Nephron progenitor cell (in vitro differentiated cells): ENCODE results near the gene EIPR1.
A peak's percentile ranks its signal among the peaks of the same experiment; 100 is the strongest.

Experiments used
- DNase-seq: peaks from one replicate; pipeline ENCODE4 v3.0.0; 2021
- H3K27ac Mint-ChIP-seq: 2 replicates; pipeline ENCODE4 v1.8.0; 2021; ENCODE audit warnings: mild to moderate bottlenecking, moderate library complexity, mixed read lengths
- H3K27me3 Mint-ChIP-seq: 2 replicates; pipeline ENCODE4 v1.8.0; 2021; ENCODE audit warnings: mild to moderate bottlenecking, low read depth, mixed read lengths; ENCODE audit not compliant: poor library complexity
- H3K36me3 Mint-ChIP-seq: 2 replicates; pipeline ENCODE4 v1.8.0; 2021; ENCODE audit warnings: low read depth, mixed read lengths
- H3K4me1 Mint-ChIP-seq: 2 replicates; pipeline ENCODE4 v1.8.0; 2021; ENCODE audit warnings: mixed read lengths
- H3K4me3 Mint-ChIP-seq: 2 replicates; pipeline ENCODE4 v1.8.0; 2021; ENCODE audit warnings: mild to moderate bottlenecking, moderate library complexity, mixed read lengths
- H3K9me3 Mint-ChIP-seq: 2 replicates; pipeline ENCODE4 v1.8.0; 2021; ENCODE audit warnings: mild to moderate bottlenecking, moderate library complexity, mixed read lengths
- TF ChIP-seq, protein P1 (sequence below): fragments of 200-600 bp; sonication (generic); IDR thresholded peaks from 2 replicates; pipeline ENCODE4 v1.5.0; 2021; ENCODE audit warnings: antibody characterized with exemption

EIPR1 gene

DNA sequence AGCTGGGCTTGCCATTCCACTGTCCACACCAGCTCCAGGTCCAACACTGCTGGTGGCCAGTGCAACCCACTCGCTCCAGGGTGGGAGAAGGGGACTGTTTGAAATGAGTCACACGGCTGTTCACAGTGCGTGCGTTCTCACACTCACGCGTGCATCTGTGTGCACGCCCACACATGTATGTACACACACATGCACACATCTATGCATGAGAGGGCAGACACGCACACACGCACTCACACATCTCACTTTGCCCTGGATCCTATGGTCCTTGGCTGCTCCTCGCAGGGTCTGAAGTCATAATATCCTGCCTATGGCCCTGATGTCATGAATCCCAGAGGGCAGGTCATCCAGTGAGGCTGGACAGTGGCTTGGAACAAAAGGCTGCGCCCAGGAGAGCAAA, 182.8 kb downstream of the EIPR1 start:
- Mint-ChIP-seq H3K27ac (no peak overlapping the region), H3K36me3 (peaks cover 13% of the 10 kb centered on the region), H3K9me3 (peaks cover 6% of the 10 kb centered on the region), H3K27me3 (peaks cover 1% of the 10 kb centered on the region), H3K4me3 (no peak overlapping the region), H3K4me1 (peaks cover 29% of the 10 kb centered on the region)
- DNase-seq, result no peak
- TF ChIP-seq, protein P1, sequence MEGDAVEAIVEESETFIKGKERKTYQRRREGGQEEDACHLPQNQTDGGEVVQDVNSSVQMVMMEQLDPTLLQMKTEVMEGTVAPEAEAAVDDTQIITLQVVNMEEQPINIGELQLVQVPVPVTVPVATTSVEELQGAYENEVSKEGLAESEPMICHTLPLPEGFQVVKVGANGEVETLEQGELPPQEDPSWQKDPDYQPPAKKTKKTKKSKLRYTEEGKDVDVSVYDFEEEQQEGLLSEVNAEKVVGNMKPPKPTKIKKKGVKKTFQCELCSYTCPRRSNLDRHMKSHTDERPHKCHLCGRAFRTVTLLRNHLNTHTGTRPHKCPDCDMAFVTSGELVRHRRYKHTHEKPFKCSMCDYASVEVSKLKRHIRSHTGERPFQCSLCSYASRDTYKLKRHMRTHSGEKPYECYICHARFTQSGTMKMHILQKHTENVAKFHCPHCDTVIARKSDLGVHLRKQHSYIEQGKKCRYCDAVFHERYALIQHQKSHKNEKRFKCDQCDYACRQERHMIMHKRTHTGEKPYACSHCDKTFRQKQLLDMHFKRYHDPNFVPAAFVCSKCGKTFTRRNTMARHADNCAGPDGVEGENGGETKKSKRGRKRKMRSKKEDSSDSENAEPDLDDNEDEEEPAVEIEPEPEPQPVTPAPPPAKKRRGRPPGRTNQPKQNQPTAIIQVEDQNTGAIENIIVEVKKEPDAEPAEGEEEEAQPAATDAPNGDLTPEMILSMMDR, result no peak

DNA sequence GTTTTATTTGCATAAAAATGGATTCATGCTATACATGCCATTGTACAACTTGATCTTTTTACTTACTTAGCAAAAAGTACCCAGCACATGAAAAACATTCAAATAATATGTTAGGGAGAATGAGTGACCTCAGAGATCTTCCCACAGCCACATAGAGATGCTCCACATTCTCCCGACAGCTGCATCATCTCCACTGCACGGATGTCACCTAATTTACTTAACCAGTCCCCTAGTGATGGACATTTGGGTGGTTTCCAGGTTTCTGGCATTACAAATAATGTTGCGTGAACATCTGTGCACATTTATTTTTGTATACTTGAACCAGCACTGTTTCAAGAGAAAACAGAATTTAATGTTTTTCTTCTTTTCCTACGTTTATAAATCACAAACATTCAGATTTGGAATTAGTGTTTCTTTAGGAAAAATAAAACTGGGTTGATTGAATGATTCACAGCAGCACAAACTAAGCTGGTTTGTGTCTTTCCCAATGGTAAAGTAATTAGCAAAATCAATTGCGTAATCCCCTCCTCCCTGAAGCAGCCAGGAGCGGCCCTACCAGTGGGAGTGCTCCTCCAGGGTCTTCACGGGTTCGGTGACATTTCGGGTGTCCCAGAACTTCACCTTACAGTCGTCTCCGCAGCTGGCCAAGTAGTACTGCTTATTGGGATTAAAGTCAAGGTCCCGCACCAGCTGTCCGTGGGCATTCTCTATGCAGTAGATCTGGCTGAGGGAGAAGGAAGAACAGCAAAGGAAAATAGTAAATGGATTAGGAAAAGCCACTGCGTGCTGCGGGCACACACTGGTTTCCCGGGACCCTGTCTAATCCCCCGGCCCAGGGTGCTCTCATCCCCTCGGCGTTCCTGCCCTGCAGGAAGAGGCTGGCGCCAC, 183.9 kb downstream of the EIPR1 start:
- H3K36me3 Mint-ChIP-seq, result peaks cover 11% of the 10 kb centered on the region
- no peak overlapping the region for H3K4me3 Mint-ChIP-seq
- H3K4me1 Mint-ChIP-seq, result peaks cover 21% of the 10 kb centered on the region
- peaks cover 3% of the 10 kb centered on the region for H3K27me3 Mint-ChIP-seq
- H3K9me3 Mint-ChIP-seq, result peaks cover 6% of the 10 kb centered on the region
- DNase-seq, result no peak
- H3K27ac Mint-ChIP-seq, result no peak overlapping the region
- TF ChIP-seq, protein P1, result no peak

DNA sequence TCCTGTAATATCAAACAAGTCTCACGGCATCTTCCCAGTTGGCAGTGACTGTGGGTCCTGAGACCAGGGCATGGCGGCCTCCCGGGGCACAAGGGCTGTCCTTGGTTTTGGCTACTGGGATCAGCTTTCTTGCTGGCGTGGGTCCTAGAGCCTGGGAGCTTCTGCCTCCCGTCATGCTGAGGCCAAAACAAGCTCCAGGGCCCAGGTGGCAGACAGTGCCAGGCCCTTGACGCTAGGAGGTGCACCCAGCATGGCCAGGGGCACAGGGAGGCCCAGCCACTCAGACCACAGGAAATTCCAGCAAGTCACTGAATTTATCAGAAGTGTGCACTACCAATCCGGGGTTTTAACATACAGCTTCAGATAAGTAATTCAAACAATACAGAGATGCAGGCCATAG, 184.7 kb downstream of the EIPR1 start:
- H3K4me3 Mint-ChIP-seq, result no peak overlapping the region
- H3K9me3 Mint-ChIP-seq, result no peaks in the 10 kb centered on the region
- TF ChIP-seq, protein P1, result no peak
- H3K36me3 Mint-ChIP-seq, result peaks cover 6% of the 10 kb centered on the region
- H3K27me3 Mint-ChIP-seq, result peaks cover 3% of the 10 kb centered on the region
- DNase-seq, result no peak
- no peak overlapping the region for H3K27ac Mint-ChIP-seq
- H3K4me1 Mint-ChIP-seq, result peaks cover 13% of the 10 kb centered on the region

DNA sequence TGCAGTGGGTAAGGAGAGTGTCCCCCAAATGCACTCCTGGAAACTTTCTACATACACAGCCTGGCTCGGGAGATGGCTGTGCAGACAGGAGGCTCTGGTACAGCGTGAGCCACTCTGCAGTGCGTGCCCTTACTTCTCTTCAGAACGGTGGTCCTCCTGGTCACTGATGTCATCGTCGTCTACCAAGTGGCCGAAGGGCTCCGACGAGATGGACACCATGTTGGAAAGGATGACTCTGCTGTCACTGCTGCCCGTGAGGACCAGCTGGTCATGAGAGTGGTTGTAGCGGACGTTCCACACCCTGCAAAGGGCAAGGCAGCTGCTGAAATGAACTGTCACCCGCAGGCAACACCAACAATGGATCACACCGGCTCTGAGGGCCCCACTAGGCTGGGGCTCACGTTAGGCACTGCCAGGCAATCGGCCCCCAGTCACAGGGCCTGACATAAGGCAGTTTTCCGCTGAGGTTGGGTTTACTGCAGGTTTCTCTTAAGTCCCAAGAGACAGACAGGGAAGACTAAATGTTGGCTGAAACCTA, 185.3 kb downstream of the EIPR1 start:
- H3K27ac Mint-ChIP-seq, result no peak overlapping the region
- no peak for DNase-seq
- peaks cover 3% of the 10 kb centered on the region for H3K27me3 Mint-ChIP-seq
- peaks cover 6% of the 10 kb centered on the region for H3K36me3 Mint-ChIP-seq
- no peak overlapping the region for H3K4me3 Mint-ChIP-seq
- no peaks in the 10 kb centered on the region for H3K9me3 Mint-ChIP-seq
- TF ChIP-seq, protein P1, result no peak
- peaks cover 9% of the 10 kb centered on the region for H3K4me1 Mint-ChIP-seq

DNA sequence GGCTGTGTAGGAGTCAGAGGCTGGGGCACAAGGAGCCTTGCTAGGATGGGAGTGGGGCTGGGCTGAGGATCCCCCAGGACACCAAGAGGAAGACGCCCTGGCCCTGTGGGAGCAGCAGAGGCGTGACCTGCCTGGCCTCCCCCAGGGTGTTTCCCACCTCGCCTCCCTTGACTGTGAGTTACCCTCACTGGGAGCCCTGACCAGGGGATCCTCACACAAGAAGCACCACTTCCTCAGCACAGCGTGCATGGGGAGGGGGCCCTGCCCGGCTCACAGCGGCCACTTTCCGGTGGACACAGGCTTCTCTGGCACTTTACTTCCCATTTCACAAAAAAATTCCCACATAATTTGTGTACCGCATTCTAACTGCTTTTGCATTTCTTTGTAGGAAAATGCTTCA, 187.7 kb downstream of the EIPR1 start:
- H3K4me1 Mint-ChIP-seq, result no peaks in the 10 kb centered on the region
- TF ChIP-seq, protein P1, result no peak
- H3K27me3 Mint-ChIP-seq, result peaks cover 3% of the 10 kb centered on the region
- no peak for DNase-seq
- peak overlapping the region; percentile 51 for H3K27ac Mint-ChIP-seq
- H3K36me3 Mint-ChIP-seq, result peaks cover 14% of the 10 kb centered on the region
- H3K4me3 Mint-ChIP-seq, result no peak overlapping the region
- no peaks in the 10 kb centered on the region for H3K9me3 Mint-ChIP-seq
